ENCODE results near the gene RHOJ. TPM values are rescaled to one million over a fixed set of nuclear protein-coding genes. Genes with fewer than 3 reads are reported as not detected.

Gene RHOJ
- total and polyA plus RNA-seq, 9 of the 15 experiments (the other 6 are each of a cell fraction or from before 2014, with no cell fraction given): not detected

- no TSS peak for BruUV-seq (replicated peaks)
- ChIA-PET POLR2A (no interaction called here), CTCF (ENCODE audit: low intra/inter-chr PET ratio) (interaction anchor here (0.6 kb wide), 1 partner anchor 1728 kb away, joined by 3 read pairs; no protein-coding TSS in a partner anchor)
- FAIRE-seq (no peak), ATAC-seq (no peak), DNase-seq (ENCODE audit: extremely low read depth in 1 of 4, low spot score in 3 of 4) (no peak)
- Histone ChIP-seq H3K36me3 (ENCODE audit: control insufficient read depth, insufficient read depth, low read length) (no peaks in the 10 kb centered on the region), H4K20me1 (replicated peaks; ENCODE audit: control insufficient read depth, insufficient read depth, low read length) (no peaks in the 10 kb centered on the region), H3K4me3 (no peak overlapping the region), H3K9ac (ENCODE audit: insufficient read depth in 1 of 2, low read depth in 2 of 2, low read length in 2 of 2) (no peak overlapping the region), H3K9me1 (ENCODE audit: control insufficient read depth, insufficient read depth, low read length) (no peaks in the 10 kb centered on the region), H3K4me1 (replicated peaks in 1 of 2; ENCODE audit: control insufficient read depth in 2 of 2, insufficient read depth in 2 of 2, low read length in 2 of 2) (no peaks in the 10 kb centered on the region), H3K27me3 (ENCODE audit: control insufficient read depth in 2 of 2, insufficient read depth in 2 of 2, low read length in 2 of 2) (no peaks in the 10 kb centered on the region), H3K9me3 (replicated peaks; ENCODE audit: control insufficient read depth, insufficient read depth, low read depth, low read length) (no peaks in the 10 kb centered on the region), H2AFZ (ENCODE audit: low read depth, low read length) (no peak overlapping the region), H3K79me2 (ENCODE audit: control insufficient read depth, insufficient read depth, low read length) (no peaks in the 10 kb centered on the region), H3K4me2 (ENCODE audit: insufficient read depth, low read length) (no peak overlapping the region), H3K27ac (ENCODE audit: extremely low read depth, low read depth, low read length) (no peak overlapping the region)
- intact Hi-C loops (cut with micrococcal nuclease): no loop called here
- no peak for TF ChIP-seq HLTF (IDR thresholded peaks at IDR 0.05)
- TF ChIP-seq ZNF79 (CRISPR knock-in tag; IDR thresholded peaks at IDR 0.05; ENCODE audit: low read depth): no peak
- TF ChIP-seq BCOR (IDR thresholded peaks at IDR 0.05): no peak
- no peak for TF ChIP-seq THAP7 (CRISPR knock-in tag; IDR thresholded peaks at IDR 0.05)
- no peak for TF ChIP-seq NR1H2 (CRISPR knock-in tag; IDR thresholded peaks at IDR 0.05)
- no peak for TF ChIP-seq U2AF1 (optimal IDR thresholded peaks at IDR 0.05; ENCODE audit: low read depth, low read length)
- no peak for TF ChIP-seq ZZZ3 (IDR thresholded peaks at IDR 0.05)
- TF ChIP-seq NR4A1 (CRISPR knock-in tag; IDR thresholded peaks at IDR 0.05): no peak
- no peak for TF ChIP-seq NR4A1 (tag; IDR thresholded peaks at IDR 0.05)
- TF ChIP-seq CHD1 (IDR thresholded peaks at IDR 0.05; ENCODE audit: low read length): no peak
- no peak for TF ChIP-seq ARID1B (IDR thresholded peaks at IDR 0.05)
- no peak for TF ChIP-seq ETV6 (IDR thresholded peaks at IDR 0.05; ENCODE audit: borderline replicate concordance in 1 of 2, low read depth in 2 of 2, low read length in 1 of 2)
- no peak for TF ChIP-seq ETV6 (CRISPR knock-in tag; IDR thresholded peaks at IDR 0.05; ENCODE audit: borderline replicate concordance)
- no peak for TF ChIP-seq ZNF511 (CRISPR knock-in tag; IDR thresholded peaks at IDR 0.05)
- in situ Hi-C loops (cut with MboI): no loop called here
- WGBS (ENCODE audit: insufficient coverage, low coverage, missing lambda C conversion rate): 2% methylated on average over 5 of the region's 5 CpGs
These were observed 122.6 kb downstream of the RHOJ start for GRCh38 chr14:63326840-63327239.
